GM12892 (cell line): Measurements from ENCODE around the gene AATF.

Source experiments
- DNase-seq: peaks from one replicate; pipeline ENCODE4 v3.0.0; 2011; ENCODE audit not compliant: insufficient read length
- FAIRE-seq: peaks from 2 replicates; lab custom pipeline; 2011; peaks lifted over from hg19 to GRCh38; lab: Jason Lieb, UNC
- POLR2A ChIP-seq: IDR thresholded peaks from 2 replicates; pipeline ENCODE4 v1.6.1; 2011; ENCODE audit warnings: low read depth, low read length, control low read depth
- POLR2AphosphoS5 ChIP-seq: IDR thresholded peaks from 2 replicates; pipeline ENCODE4 v1.6.1; 2011; ENCODE audit warnings: low read depth, low read length, control low read depth
- TAF1 ChIP-seq: IDR thresholded peaks from 2 replicates; pipeline ENCODE4 v1.6.1; 2011; ENCODE audit warnings: low read depth, mild to moderate bottlenecking, control low read depth, low read length, borderline replicate concordance

AATF gene

DNA sequence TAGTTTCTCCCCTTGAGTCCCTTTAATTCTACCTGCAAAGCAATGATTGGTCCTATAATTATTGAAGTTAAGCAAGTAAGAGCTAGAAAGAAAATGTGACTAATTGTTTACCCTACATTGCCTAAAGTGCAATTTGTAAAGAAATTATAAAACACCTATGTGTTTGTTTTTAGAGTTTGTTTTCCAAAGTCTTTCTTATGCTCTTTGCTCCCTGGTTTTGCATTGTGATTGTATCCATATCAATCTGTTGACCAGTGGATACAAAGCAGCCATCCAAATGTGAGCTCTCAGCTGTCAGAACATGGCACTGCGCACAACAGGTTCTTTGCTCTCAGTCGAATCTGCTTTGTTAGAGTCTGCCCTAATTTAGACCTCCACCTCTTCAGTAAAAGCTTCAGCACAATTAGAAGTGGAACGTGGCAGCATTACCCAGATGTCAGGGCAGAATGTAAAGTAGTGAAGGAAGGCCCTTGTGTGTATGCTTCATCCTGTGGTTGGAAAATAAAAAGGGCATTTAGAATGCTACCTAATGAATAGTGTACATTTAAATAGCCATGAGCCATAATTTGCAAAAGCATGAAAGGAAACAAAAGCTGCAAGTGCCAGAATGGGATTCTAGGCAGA, 70.5 kb downstream of the AATF start:
- FAIRE-seq (no peak), DNase-seq (no peak)
- TF ChIP-seq TAF1: no peak
- no peak for TF ChIP-seq POLR2AphosphoS5
- TF ChIP-seq POLR2A: no peak

GRCh38 chr17:37019741-37020129, 71.0 kb downstream of the AATF start:
- DNase-seq: no peak
- FAIRE-seq: no peak
- no peak for TF ChIP-seq POLR2AphosphoS5
- no peak for TF ChIP-seq POLR2A
- TF ChIP-seq TAF1: no peak

- no peak for TF ChIP-seq POLR2A
- TF ChIP-seq POLR2AphosphoS5: no peak
- no peak for TF ChIP-seq TAF1
- DNase-seq (no peak), FAIRE-seq (no peak)
Observed at GRCh38 chr17:37024181-37024637, 75.5 kb downstream of the AATF start.

- FAIRE-seq (no peak), DNase-seq (no peak)
- TF ChIP-seq POLR2A: no peak
- no peak for TF ChIP-seq TAF1
- TF ChIP-seq POLR2AphosphoS5: no peak
Observed at GRCh38 chr17:37025238-37025637, 76.5 kb downstream of the AATF start.

DNA sequence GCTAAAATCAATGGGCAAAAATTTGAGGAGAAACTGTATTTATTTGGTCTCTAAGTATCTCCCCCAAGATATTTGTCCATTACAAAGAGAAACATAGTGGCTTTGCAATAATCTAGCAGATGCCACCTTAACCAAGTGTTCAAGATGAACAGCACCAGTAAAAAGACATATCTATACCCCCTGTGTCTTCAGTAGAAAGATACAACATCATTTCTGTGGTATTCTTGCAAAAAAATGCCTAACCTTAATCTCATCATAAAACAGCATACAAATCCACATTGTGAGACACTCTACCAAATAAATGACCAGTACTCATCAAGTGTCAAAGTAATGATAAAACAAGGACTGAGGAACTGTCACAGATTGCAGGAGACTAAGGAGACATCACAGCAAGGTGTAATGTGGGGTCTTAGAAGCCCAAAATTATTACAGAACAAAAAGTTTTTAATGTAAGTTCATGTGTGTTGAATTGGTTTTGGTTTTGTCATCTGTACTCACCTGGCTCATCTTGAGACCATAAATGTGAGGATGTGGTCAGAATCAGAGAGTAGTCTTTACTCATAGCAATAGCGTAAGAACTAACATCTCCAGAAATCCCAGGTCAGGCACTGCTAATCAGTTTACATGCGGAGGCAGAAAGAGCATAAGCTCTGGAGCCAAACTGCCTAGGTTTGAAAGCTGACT, 77.2 kb downstream of the AATF start:
- FAIRE-seq: no peak
- DNase-seq: no peak
- TF ChIP-seq POLR2AphosphoS5 (no peak), POLR2A (no peak), TAF1 (no peak)

GRCh38 chr17:37026531-37026869, 77.7 kb downstream of the AATF start:
- TF ChIP-seq POLR2A (no peak), POLR2AphosphoS5 (no peak), TAF1 (no peak)
- DNase-seq: no peak
- FAIRE-seq: no peak

- TF ChIP-seq POLR2AphosphoS5 (no peak), TAF1 (no peak), POLR2A (no peak)
- no peak for DNase-seq
- no peak for FAIRE-seq
Observed at GRCh38 chr17:37028040-37028439, 79.3 kb downstream of the AATF start.

- DNase-seq: no peak
- TF ChIP-seq POLR2AphosphoS5: no peak
- TF ChIP-seq TAF1: no peak
- TF ChIP-seq POLR2A: no peak
- FAIRE-seq: no peak
Observed at GRCh38 chr17:37031493-37032083, 82.8 kb downstream of the AATF start.

- DNase-seq: no peak
- TF ChIP-seq POLR2AphosphoS5: no peak
- TF ChIP-seq TAF1: no peak
- no peak for TF ChIP-seq POLR2A
- no peak for FAIRE-seq
Observed at GRCh38 chr17:37037590-37038155, 88.9 kb downstream of the AATF start.

GRCh38 chr17:37039269-37039668, 90.5 kb downstream of the AATF start:
- DNase-seq: no peak
- FAIRE-seq: no peak
- TF ChIP-seq TAF1 (no peak), POLR2A (no peak), POLR2AphosphoS5 (no peak)

DNA sequence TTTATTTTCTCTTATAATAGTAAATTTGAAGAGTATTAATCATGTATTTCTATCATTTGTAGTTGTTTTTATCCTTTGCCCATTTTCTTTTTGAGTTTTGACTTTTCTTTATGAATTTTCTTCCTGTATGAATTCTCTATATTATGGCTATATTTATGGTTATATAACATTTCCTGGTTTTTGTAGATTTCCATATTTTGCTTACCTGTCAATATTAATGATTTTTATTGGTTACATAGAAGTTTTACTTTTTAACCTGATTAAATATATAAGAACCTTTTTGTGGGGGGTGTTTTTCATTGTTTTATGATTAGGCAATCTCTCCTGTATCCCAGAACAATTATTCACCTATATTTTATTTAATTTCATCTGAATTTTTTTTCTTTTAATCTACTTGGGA, 93.2 kb downstream of the AATF start:
- no peak for FAIRE-seq
- TF ChIP-seq TAF1: no peak
- no peak for TF ChIP-seq POLR2A
- TF ChIP-seq POLR2AphosphoS5: no peak
- no peak for DNase-seq

DNA sequence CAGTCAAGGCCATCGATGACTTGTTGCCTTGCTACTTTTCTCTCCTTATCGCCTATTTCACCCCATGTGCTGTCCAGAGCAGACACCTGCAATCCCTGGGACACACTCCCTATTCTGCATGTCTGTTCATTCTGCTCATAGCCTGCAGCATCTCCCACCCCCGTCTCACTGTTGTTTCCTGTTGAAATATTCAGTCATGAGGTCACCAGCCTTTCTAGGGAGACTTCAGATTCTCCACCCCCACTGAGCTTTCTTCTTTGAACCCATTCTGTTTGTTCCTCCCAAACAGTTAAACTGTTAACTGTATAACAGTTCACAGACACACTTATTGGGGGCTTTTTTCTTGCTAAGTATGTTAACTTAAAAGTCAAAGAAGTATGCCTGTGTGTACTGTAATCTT, 94.4 kb downstream of the AATF start:
- TF ChIP-seq TAF1 (no peak), POLR2AphosphoS5 (no peak), POLR2A (no peak)
- no peak for DNase-seq
- no peak for FAIRE-seq
